Endothelial cell of umbilical vein (primary cell): ENCODE measurements around the gene CNPY1. TPM values are rescaled to one million over a fixed set of nuclear protein-coding genes. Genes with fewer than 3 reads are reported as not detected.

Experiments used
- BruUV-seq: library from RNA; stranded (reverse); fragments of 400-500 nt; replicated peaks from 2 replicates; lab custom pipeline; 2021; lab: Mats Ljungman, UMichigan
- CTCF ChIA-PET: fragments of 300-600, 350-600 bp; sonication (Branson Sonifier 250); formaldehyde crosslinking; loops from one replicate; lab custom pipeline; 2021; ENCODE audit warnings: antibody characterized with exemption, inconsistent platforms; lab: Charles Lee
- POLR2A ChIA-PET: fragments of 300-600, 350-600 bp; sonication (Branson Sonifier 250); formaldehyde crosslinking; loops from one replicate; lab custom pipeline; 2021; ENCODE audit warnings: antibody characterized with exemption, inconsistent platforms; lab: Charles Lee
- DNase-seq: peaks from one replicate; pipeline ENCODE4 v3.0.0-alpha.2; 2011; ENCODE audit warnings: low read depth, low spot score
- FAIRE-seq: peaks from 2 replicates; lab custom pipeline; 2011; peaks lifted over from hg19 to GRCh38; lab: Jason Lieb, UNC
- H2AFZ ChIP-seq: 2 replicates; pipeline ENCODE4 v1.6.0; 2012; ENCODE audit warnings: low read depth, low read length, control low read depth, inconsistent platforms
- H3K27ac ChIP-seq: 2 replicates; pipeline ENCODE4 v1.5.1; 2011; ENCODE audit warnings: low read depth, mild to moderate bottlenecking, control low read depth, low read length, moderate library complexity; ENCODE audit not compliant: insufficient read depth
- H3K27me3 ChIP-seq, 2 experiments: 2 replicates each; pipeline versions ENCODE4 v1.6.0 to v1.6.1; 2011; ENCODE audit warnings: low read length in 2 of 2, mixed read lengths in 1 of 2; ENCODE audit not compliant: control insufficient read depth in 2 of 2, insufficient read depth in 2 of 2
- H3K36me3 ChIP-seq, 2 experiments: 2 replicates in 1 of 2; 3 replicates in 1 of 2; pipeline ENCODE4 v1.5.1; 2011; ENCODE audit warnings: low read length in 2 of 2, mild to moderate bottlenecking in 1 of 2, moderate library complexity in 1 of 2; ENCODE audit not compliant: control insufficient read depth in 2 of 2, insufficient read depth in 2 of 2; ENCODE audit errors: extremely low read depth in 1 of 2
- H3K4me1 ChIP-seq: 3 replicates; pipeline ENCODE4 v1.5.1; 2011; ENCODE audit warnings: mild to moderate bottlenecking, low read length; ENCODE audit not compliant: control insufficient read depth, insufficient read depth; ENCODE audit errors: extremely low read depth
- H3K4me2 ChIP-seq: 2 replicates; pipeline ENCODE4 v1.6.1; 2011; ENCODE audit warnings: low read length, control low read depth, mixed read lengths; ENCODE audit not compliant: insufficient read depth
- H3K4me3 ChIP-seq, 3 experiments: fragments of 200-600 bp in 1 of 3; sonication (generic), shearing (Covaris generic) in 1 of 3; replicated peaks in 1 of 3; 2 replicates each; pipeline ENCODE4 v1.5.1; 2011 to 2016; ENCODE audit warnings: control low read depth in 3 of 3, low read length in 3 of 3, mild to moderate bottlenecking in 2 of 3, inconsistent platforms in 1 of 3, low read depth in 1 of 3, moderate library complexity in 1 of 3; ENCODE audit not compliant: insufficient read depth in 1 of 3
- H3K79me2 ChIP-seq: 2 replicates; pipeline ENCODE4 v1.6.0; 2012; ENCODE audit warnings: low read length, inconsistent platforms; ENCODE audit not compliant: control insufficient read depth, insufficient read depth
- H3K9ac ChIP-seq: replicated peaks from 2 replicates; pipeline ENCODE3; 2011; ENCODE audit warnings: low read length, control low read depth; ENCODE audit not compliant: insufficient read depth; ENCODE audit errors: extremely low read depth
- H3K9me1 ChIP-seq: replicated peaks from 3 replicates; pipeline ENCODE4 v1.6.0; 2011; ENCODE audit warnings: mild to moderate bottlenecking, low read length; ENCODE audit not compliant: control insufficient read depth, insufficient read depth; ENCODE audit errors: extremely low read depth
- H3K9me3 ChIP-seq: replicated peaks from 2 replicates; pipeline ENCODE4 v1.5.1; 2012; ENCODE audit warnings: low read length, inconsistent platforms; ENCODE audit not compliant: control insufficient read depth, insufficient read depth
- H4K20me1 ChIP-seq: replicated peaks from 2 replicates; pipeline ENCODE3; 2011; ENCODE audit warnings: mild to moderate bottlenecking, low read length; ENCODE audit not compliant: control insufficient read depth, insufficient read depth; ENCODE audit errors: extremely low read depth
- EZH2 ChIP-seq: IDR thresholded peaks from 2 replicates; pipeline ENCODE4 v1.6.1; 2012; ENCODE audit warnings: borderline replicate concordance, low read depth, mild to moderate bottlenecking, moderate library complexity, low read length, inconsistent platforms; ENCODE audit not compliant: severe bottlenecking
- FOS ChIP-seq: IDR thresholded peaks from 2 replicates; pipeline ENCODE4 v1.6.1; 2011; ENCODE audit warnings: mild to moderate bottlenecking, low read length, moderate library complexity, borderline replicate concordance; ENCODE audit not compliant: insufficient read depth
- GATA2 ChIP-seq: IDR thresholded peaks from 2 replicates; pipeline ENCODE4 v1.7.0; 2011; ENCODE audit warnings: low read depth, mild to moderate bottlenecking, moderate library complexity, mixed read lengths, low read length; ENCODE audit not compliant: insufficient read length, insufficient read depth
- JUN ChIP-seq: IDR thresholded peaks from 2 replicates; pipeline ENCODE4 v1.6.1; 2011; ENCODE audit warnings: borderline replicate concordance, low read depth; ENCODE audit not compliant: insufficient read length, insufficient read depth
- MYC ChIP-seq: IDR thresholded peaks from one replicate; pipeline ENCODE4 v1.6.1; 2011; ENCODE audit warnings: mild to moderate bottlenecking, low read depth, low read length
- POLR2A ChIP-seq: IDR thresholded peaks from 2 replicates; pipeline ENCODE4 v1.6.1; 2012; ENCODE audit warnings: low read depth, mild to moderate bottlenecking, control low read depth, low read length
- POLR2AphosphoS5 ChIP-seq: IDR thresholded peaks from 2 replicates; pipeline ENCODE4 v1.6.1; 2012; ENCODE audit warnings: low read depth, mild to moderate bottlenecking, control low read depth, low read length, moderate library complexity; ENCODE audit not compliant: insufficient read depth
- dilution Hi-C: fragments of 300-500 bp; cut with MboI; formaldehyde crosslinking; loops from one replicate; pipeline ENCODE4 v1.15.0; 2019; ENCODE audit warnings: low sequenced_read_pairs; ENCODE audit not compliant: extremely low pct_ligation_motif_present
- intact Hi-C: fragments of 100-400 bp; cut with micrococcal nuclease; formaldehyde crosslinking; loops from one replicate; pipeline ENCODE4 v1.10.0; 2022
- polyA plus RNA-seq, 4 experiments: library from polyadenylated mRNA; depleted of rRNA in 3 of 4; stranded (reverse) in 3 of 4; unstranded in 1 of 4; fragments of >200 nt; gene quantifications; 2 replicates each; pipeline versions ENCODE4 v1.2.1 to v1.2.3, GENCODE V29; 2011 to 2012; ENCODE audit warnings: missing spikeins in 1 of 4
- total RNA-seq: library from RNA; stranded (reverse); gene quantifications from 2 replicates; pipeline ENCODE4 v1.2.3, GENCODE V29; 2021
- TF ChIP-seq, protein P1 (sequence below), 2 donors: IDR thresholded peaks; 1 replicate in 1 of 2; 2 replicates in 1 of 2; pipeline ENCODE4 v1.5.1; 2011; ENCODE audit warnings: low read length in 2 of 2, mild to moderate bottlenecking in 2 of 2, moderate library complexity in 2 of 2, control low read depth in 1 of 2, inconsistent platforms in 1 of 2, low read depth in 1 of 2; ENCODE audit not compliant: insufficient read depth in 1 of 2; ENCODE audit errors: extremely low read depth in 1 of 2
- TF ChIP-seq, protein P2 (sequence below): IDR thresholded peaks from 2 replicates; pipeline ENCODE4 v1.6.1; 2011; ENCODE audit not compliant: insufficient read depth, insufficient read length

Gene CNPY1
- total and polyA plus RNA-seq, 2 donors (not counting 3 experiments of a cell fraction or from before 2014, with no cell fraction given) = not detected

DNA sequence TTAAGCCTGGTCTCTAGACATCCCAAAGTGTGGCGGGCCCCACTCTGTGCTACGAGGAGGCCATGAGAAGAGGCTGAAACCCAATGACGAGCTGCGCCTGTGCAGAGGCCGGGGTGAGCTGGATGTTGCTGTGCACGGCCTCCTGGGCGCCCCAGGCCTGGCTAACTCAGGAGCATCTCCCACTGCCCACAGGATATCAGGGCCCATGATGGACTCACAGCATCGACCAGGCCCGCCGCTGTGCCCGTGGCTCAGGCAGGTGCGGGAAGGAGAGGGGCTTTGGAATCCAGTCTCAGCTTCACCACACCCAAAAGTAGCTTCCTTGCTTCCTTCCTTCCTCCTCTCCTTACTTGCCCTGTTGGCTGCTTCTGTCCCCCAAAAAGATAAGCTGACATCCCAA lies 4.6 kb upstream of the CNPY1 start:
- no peak for TF ChIP-seq FOS
- no peak for TF ChIP-seq JUN
- TF ChIP-seq POLR2AphosphoS5 = no peak
- TF ChIP-seq, protein P1, sequence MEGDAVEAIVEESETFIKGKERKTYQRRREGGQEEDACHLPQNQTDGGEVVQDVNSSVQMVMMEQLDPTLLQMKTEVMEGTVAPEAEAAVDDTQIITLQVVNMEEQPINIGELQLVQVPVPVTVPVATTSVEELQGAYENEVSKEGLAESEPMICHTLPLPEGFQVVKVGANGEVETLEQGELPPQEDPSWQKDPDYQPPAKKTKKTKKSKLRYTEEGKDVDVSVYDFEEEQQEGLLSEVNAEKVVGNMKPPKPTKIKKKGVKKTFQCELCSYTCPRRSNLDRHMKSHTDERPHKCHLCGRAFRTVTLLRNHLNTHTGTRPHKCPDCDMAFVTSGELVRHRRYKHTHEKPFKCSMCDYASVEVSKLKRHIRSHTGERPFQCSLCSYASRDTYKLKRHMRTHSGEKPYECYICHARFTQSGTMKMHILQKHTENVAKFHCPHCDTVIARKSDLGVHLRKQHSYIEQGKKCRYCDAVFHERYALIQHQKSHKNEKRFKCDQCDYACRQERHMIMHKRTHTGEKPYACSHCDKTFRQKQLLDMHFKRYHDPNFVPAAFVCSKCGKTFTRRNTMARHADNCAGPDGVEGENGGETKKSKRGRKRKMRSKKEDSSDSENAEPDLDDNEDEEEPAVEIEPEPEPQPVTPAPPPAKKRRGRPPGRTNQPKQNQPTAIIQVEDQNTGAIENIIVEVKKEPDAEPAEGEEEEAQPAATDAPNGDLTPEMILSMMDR (IDR thresholded peaks at IDR 0.05; ENCODE audit: extremely low read depth in 1 of 2, insufficient read depth in 1 of 2, low read depth in 1 of 2, low read length in 2 of 2) = no peak
- no peak for FAIRE-seq
- Histone ChIP-seq H3K79me2 (no peaks in the 10 kb centered on the region), H3K36me3 (no peaks in the 10 kb centered on the region), H3K4me1 (no peaks in the 10 kb centered on the region), H2AFZ (no peak overlapping the region), H3K9ac (no peak overlapping the region), H3K27ac (no peak overlapping the region), H4K20me1 (no peaks in the 10 kb centered on the region), H3K9me1 (no peaks in the 10 kb centered on the region), H3K9me3 (no peaks in the 10 kb centered on the region), H3K4me2 (no peak overlapping the region), H3K4me3 (no peak overlapping the region), H3K27me3 (no peaks in the 10 kb centered on the region)
- intact Hi-C loops (no loop called here), dilution Hi-C loops (no loop called here)
- DNase-seq = no peak
- POLR2A ChIA-PET = no interaction called here
- CTCF ChIA-PET = no interaction called here
- BruUV-seq = no TSS peak

DNA sequence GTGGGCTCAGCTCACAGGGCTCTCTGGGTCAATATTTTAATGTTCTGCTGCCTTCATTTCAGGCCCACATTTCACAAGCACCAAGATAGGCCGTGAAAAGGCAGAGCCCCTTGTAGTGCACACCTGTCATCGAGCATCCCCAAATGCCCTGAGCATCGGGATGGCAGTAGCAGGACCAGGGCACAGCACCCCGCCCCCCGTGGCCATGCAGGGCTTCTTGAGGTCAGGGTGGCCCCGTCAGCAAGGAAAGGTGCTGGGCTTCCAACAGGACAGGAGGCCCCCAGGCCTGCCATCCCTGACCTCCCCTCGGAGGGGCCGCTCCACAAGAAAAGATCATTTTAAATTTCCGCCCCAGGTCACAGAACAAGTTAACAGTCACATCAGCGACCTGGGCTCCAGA lies 2.9 kb upstream of the CNPY1 start:
- Histone ChIP-seq H2AFZ (no peak overlapping the region), H3K27me3 (no peaks in the 10 kb centered on the region), H3K79me2 (no peaks in the 10 kb centered on the region), H3K4me3 (no peak overlapping the region), H3K9ac (no peak overlapping the region), H3K4me1 (no peaks in the 10 kb centered on the region), H4K20me1 (no peaks in the 10 kb centered on the region), H3K9me1 (no peaks in the 10 kb centered on the region), H3K36me3 (no peaks in the 10 kb centered on the region), H3K4me2 (no peak overlapping the region), H3K9me3 (no peaks in the 10 kb centered on the region), H3K27ac (no peak overlapping the region)
- FAIRE-seq (no peak), DNase-seq (no peak)
- dilution Hi-C loops = no loop called here
- intact Hi-C loops = no loop called here
- POLR2A ChIA-PET = no interaction called here
- TF ChIP-seq, protein P2, sequence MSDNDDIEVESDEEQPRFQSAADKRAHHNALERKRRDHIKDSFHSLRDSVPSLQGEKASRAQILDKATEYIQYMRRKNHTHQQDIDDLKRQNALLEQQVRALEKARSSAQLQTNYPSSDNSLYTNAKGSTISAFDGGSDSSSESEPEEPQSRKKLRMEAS = no peak
- no peak for TF ChIP-seq MYC
- TF ChIP-seq EZH2 = no peak
- no peak for TF ChIP-seq FOS
- TF ChIP-seq GATA2 = no peak
- no peak for TF ChIP-seq POLR2AphosphoS5
- TF ChIP-seq, protein P1 (IDR thresholded peaks at IDR 0.05; ENCODE audit: extremely low read depth in 1 of 2, insufficient read depth in 1 of 2, low read depth in 1 of 2, low read length in 2 of 2) = no peak
- no peak for TF ChIP-seq POLR2A
- no peak for TF ChIP-seq JUN
- no TSS peak for BruUV-seq
- CTCF ChIA-PET = no interaction called here
